ENCODE data around the gene USP38. TPM values are rescaled to one million over a fixed set of nuclear protein-coding genes. Genes with fewer than 3 reads are reported as not detected.
A peak's percentile ranks its signal among the peaks of the same experiment; 100 is the strongest.
"Not testable (repeated sequence)": the region's sequence is repeated elsewhere in the genome, so short reads cannot be mapped to it uniquely, and the experiment has no call there.

The USP38 gene
- 10 to 100 TPM; 30.6 to 32.6 (median 31.7) TPM for total RNA-seq

- H3K4me1 Mint-ChIP-seq (ENCODE audit: low read depth): peaks cover 43% of the 10 kb centered on the region
These were observed at the start of gene USP38 for GRCh38 chr4:143184503-143185252. Gene USP38, plus strand, starts transcription at chr4:143184917. Its CDS starts 534 bp downstream, at chr4:143185451.

GRCh38 chr4:143135358-143135757 is 49.4 kb upstream of the USP38 start:
- ATAC-seq (no peak), DNase-seq (no peak)
- H3K9me3 Mint-ChIP-seq: no peaks in the 10 kb centered on the region
- H3K4me3 Mint-ChIP-seq: no peak overlapping the region
- no peaks in the 10 kb centered on the region for H3K36me3 Mint-ChIP-seq (ENCODE audit: insufficient read depth)
- peaks cover 2% of the 10 kb centered on the region for H3K27me3 Mint-ChIP-seq (ENCODE audit: low read depth)
- H3K4me1 Mint-ChIP-seq (ENCODE audit: low read depth): no peaks in the 10 kb centered on the region

More at GRCh38 chr4:143184503-143185252, at the start of gene USP38:
- peak; percentile 91 for ATAC-seq
- DNase-seq: peak; percentile 83
- H3K9me3 Mint-ChIP-seq: no peaks in the 10 kb centered on the region
- H3K4me3 Mint-ChIP-seq: peak within 1 kb of the TSS; percentile 86
- no peaks in the 10 kb centered on the region for H3K27me3 Mint-ChIP-seq (ENCODE audit: low read depth)
- peaks cover 22% of the 10 kb centered on the region for H3K36me3 Mint-ChIP-seq (ENCODE audit: insufficient read depth)

- H3K9me3 Mint-ChIP-seq: peaks cover 19% of the 10 kb centered on the region
- DNase-seq: no peak
- ATAC-seq: no peak
- no peaks in the 10 kb centered on the region for H3K4me1 Mint-ChIP-seq (ENCODE audit: low read depth)
- peaks cover 2% of the 10 kb centered on the region for H3K36me3 Mint-ChIP-seq (ENCODE audit: insufficient read depth)
- no peak overlapping the region for H3K4me3 Mint-ChIP-seq
- peaks cover 7% of the 10 kb centered on the region for H3K27me3 Mint-ChIP-seq (ENCODE audit: low read depth)
These were observed 44.0 kb upstream of the USP38 start for GRCh38 chr4:143140696-143141095.

DNA sequence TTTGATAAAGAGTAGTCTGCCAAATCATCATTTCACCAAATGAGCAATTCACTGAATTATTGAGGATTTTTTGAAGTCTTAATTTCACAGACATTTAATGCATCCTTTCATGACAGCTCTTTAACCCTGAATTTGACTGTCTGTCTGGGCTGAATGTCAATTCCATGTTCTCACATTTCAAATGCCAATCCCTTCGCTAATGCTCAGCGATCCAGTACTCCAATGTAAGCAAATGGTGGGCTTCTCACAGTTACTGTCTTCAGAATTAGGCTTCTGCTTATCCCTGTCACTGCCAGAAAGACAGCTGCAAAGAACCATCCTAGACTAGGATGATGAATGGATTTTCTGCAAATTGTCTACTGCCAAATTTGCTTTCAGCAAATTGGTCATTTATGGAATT is 36.2 kb upstream of the USP38 start:
- Mint-ChIP-seq H3K36me3 (ENCODE audit: insufficient read depth) (no peaks in the 10 kb centered on the region), H3K4me1 (ENCODE audit: low read depth) (no peaks in the 10 kb centered on the region), H3K27me3 (ENCODE audit: low read depth) (no peaks in the 10 kb centered on the region), H3K9me3 (peaks cover 51% of the 10 kb centered on the region), H3K4me3 (no peak overlapping the region)
- ATAC-seq: no peak
- DNase-seq: no peak

- Mint-ChIP-seq H3K27me3 (ENCODE audit: low read depth) (no peaks in the 10 kb centered on the region), H3K9me3 (peaks cover 57% of the 10 kb centered on the region), H3K4me3 (no peak overlapping the region), H3K36me3 (ENCODE audit: insufficient read depth) (peaks cover 9% of the 10 kb centered on the region), H3K4me1 (ENCODE audit: low read depth) (no peaks in the 10 kb centered on the region)
- no peak for ATAC-seq
- no peak for DNase-seq
These were observed 27.9 kb upstream of the USP38 start for GRCh38 chr4:143156853-143157252.

- H3K9me3 Mint-ChIP-seq: peaks cover 4% of the 10 kb centered on the region
These were observed 21.1 kb upstream of the USP38 start for GRCh38 chr4:143163614-143164013.

DNA sequence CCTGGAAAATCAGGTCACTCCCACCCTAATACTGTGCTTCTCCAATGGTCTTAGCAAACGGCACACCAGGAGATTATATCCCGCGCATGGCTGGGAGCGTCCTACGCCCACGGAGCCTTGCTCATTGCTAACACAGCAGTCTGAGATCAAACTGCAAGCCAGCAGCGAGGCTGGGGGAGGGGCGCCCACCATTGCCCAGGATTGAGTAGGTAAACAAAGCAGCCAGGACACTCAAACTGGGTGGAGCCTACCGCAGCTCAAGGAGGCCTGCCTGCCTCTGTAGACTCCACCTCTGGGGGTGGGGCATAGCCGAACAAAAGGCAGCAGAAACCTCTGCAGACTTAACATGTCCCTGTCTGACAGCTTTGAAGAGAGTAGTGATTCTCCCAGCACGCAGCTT is 18.0 kb upstream of the USP38 start:
- not testable (repeated sequence) for H3K4me3 Mint-ChIP-seq; DNase-seq; ATAC-seq; H3K27me3 Mint-ChIP-seq (ENCODE audit: low read depth); H3K36me3 Mint-ChIP-seq (ENCODE audit: insufficient read depth); H3K4me1 Mint-ChIP-seq (ENCODE audit: low read depth); H3K9me3 Mint-ChIP-seq

More at GRCh38 chr4:143163614-143164013, 21.1 kb upstream of the USP38 start:
- Mint-ChIP-seq H3K27me3 (ENCODE audit: low read depth) (no peaks in the 10 kb centered on the region), H3K4me1 (ENCODE audit: low read depth) (no peaks in the 10 kb centered on the region), H3K36me3 (ENCODE audit: insufficient read depth) (peaks cover 4% of the 10 kb centered on the region), H3K4me3 (no peak overlapping the region)
- no peak for DNase-seq
- ATAC-seq: no peak

DNA sequence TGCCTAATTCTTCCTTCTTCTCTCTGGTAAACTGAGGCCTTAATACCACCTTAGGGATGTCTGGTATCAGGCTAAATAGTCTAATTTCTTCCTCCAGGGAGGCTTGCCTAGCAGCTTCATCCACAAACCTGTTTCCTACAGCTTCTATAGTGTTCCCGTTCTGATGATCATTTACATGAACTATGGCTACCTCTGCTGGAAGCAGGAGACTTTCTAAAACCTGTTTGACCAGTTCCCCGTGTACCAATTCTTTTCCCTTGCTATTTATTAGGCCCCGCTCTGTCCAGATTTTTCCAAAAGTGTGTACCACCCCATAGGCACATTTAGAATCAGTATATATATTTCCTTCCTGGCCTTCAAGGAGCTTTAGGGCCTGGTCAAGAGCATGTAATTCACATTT is 5.8 kb upstream of the USP38 start:
- Mint-ChIP-seq H3K4me3 (no peak overlapping the region), H3K27me3 (ENCODE audit: low read depth) (no peaks in the 10 kb centered on the region), H3K4me1 (ENCODE audit: low read depth) (peaks cover 16% of the 10 kb centered on the region), H3K9me3 (peaks cover 20% of the 10 kb centered on the region), H3K36me3 (ENCODE audit: insufficient read depth) (peaks cover 6% of the 10 kb centered on the region)
- ATAC-seq: no peak
- no peak for DNase-seq

DNA sequence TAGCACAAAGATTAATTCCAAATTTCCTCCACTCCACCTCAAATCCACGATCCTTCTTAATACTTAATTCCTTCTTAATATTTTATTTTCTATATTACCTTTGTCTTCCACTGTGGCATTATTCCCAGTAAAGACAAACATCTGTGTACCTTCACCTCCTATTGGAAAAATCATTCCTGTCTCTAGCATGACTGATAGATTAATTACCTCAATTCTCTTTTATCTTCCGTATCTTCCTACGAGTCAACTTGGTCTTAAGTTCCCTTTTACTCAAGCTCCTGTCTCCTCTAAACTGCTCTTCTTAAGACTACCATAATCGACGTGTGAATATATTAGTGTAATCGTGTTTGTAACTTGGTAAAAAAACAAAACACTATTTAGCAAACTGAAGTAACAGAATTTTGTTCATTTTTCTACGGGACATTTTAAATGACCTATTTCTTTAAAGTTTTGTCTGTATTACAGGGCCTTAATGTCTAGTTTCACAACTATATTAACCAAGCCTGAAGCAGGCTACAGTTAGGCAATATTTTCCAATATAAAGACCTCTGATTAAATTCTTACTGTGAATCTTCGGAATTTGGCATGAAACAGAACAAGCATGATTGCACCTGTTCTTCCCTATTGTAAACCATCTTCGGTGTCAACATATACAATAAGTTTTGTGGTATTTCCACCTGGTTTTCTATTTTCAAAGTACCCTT is 1.1 kb upstream of the USP38 start:
- Mint-ChIP-seq H3K4me1 (ENCODE audit: low read depth) (peaks cover 34% of the 10 kb centered on the region), H3K36me3 (ENCODE audit: insufficient read depth) (peaks cover 13% of the 10 kb centered on the region), H3K4me3 (peak overlapping the region; percentile 86), H3K27me3 (ENCODE audit: low read depth) (no peaks in the 10 kb centered on the region), H3K9me3 (peaks cover 2% of the 10 kb centered on the region)
- DNase-seq (no peak), ATAC-seq (no peak)

GRCh38 chr4:143184217-143184502 is 557 bp upstream of the USP38 start:
- Mint-ChIP-seq H3K27me3 (ENCODE audit: low read depth) (no peaks in the 10 kb centered on the region), H3K9me3 (no peaks in the 10 kb centered on the region), H3K36me3 (ENCODE audit: insufficient read depth) (peaks cover 17% of the 10 kb centered on the region), H3K4me1 (ENCODE audit: low read depth) (peaks cover 38% of the 10 kb centered on the region), H3K4me3 (peak overlapping the region; percentile 86)
- ATAC-seq (peak; percentile 21 to 27), DNase-seq (no peak)

DNA sequence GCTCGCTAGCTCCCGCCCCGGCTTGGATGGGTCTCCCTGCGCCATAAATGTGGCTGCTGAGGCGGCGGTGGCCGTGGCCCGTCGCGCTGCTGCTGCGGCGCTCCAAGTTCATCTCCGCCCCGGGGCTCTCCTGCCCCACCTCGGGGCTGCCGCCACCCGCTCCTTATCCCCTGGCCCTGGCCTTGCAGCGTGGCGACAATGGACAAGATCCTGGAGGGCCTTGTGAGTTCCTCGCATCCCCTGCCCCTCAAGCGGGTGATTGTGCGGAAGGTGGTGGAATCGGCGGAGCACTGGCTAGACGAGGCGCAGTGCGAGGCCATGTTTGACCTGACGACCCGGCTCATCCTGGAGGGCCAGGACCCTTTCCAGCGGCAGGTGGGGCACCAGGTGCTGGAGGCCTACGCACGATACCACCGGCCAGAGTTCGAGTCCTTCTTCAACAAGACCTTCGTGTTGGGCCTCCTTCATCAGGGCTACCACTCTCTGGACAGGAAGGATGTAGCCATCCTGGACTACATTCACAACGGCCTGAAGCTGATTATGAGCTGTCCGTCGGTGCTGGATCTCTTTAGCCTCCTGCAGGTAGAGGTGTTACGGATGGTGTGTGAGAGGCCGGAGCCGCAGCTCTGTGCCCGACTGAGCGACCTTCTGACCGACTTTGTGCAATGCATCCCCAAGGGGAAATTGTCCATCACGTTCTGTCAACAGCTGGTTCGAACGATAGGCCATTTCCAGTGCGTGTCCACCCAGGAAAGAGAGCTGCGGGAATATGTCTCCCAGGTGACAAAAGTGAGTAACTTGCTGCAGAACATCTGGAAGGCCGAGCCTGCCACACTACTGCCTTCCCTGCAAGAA is 763 bp downstream of the USP38 start:
- ATAC-seq (peak; percentile 5), DNase-seq (no peak)
- Mint-ChIP-seq H3K36me3 (ENCODE audit: insufficient read depth) (peaks cover 28% of the 10 kb centered on the region), H3K4me3 (peak overlapping the region; percentile 86), H3K4me1 (ENCODE audit: low read depth) (peaks cover 51% of the 10 kb centered on the region), H3K27me3 (ENCODE audit: low read depth) (no peaks in the 10 kb centered on the region), H3K9me3 (no peaks in the 10 kb centered on the region)

- H3K27me3 Mint-ChIP-seq (ENCODE audit: low read depth): no peaks in the 10 kb centered on the region
- peaks cover 33% of the 10 kb centered on the region for H3K36me3 Mint-ChIP-seq (ENCODE audit: insufficient read depth)
- no peak for ATAC-seq
These were observed 1.5 kb downstream of the USP38 start for GRCh38 chr4:143186212-143186611.

DNA sequence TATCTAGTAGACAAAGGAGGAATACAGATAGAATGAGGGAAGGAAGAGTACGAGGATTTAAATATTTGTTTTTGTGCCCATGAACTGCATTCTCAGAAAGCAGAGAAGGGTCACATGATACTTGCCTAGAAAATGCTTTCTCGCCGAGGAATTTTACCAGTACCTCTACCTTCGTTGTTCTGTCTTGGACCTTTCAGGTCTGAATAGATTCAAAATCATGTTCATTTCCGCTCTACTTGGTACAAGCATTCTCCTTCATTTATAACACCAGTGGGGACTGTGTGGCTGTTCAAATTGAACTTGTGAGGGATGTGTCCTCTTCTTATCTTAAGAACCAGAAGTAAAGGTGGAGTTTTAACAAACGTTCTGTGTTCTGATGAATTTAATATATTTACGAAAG is 1.9 kb downstream of the USP38 start:
- DNase-seq (no peak), ATAC-seq (no peak)
- peak overlapping the region; percentile 86 for H3K4me3 Mint-ChIP-seq
- peaks cover 54% of the 10 kb centered on the region for H3K4me1 Mint-ChIP-seq (ENCODE audit: low read depth)
- H3K36me3 Mint-ChIP-seq (ENCODE audit: insufficient read depth): peaks cover 34% of the 10 kb centered on the region
- no peaks in the 10 kb centered on the region for H3K27me3 Mint-ChIP-seq (ENCODE audit: low read depth)
- no peaks in the 10 kb centered on the region for H3K9me3 Mint-ChIP-seq

More at GRCh38 chr4:143186212-143186611, 1.5 kb downstream of the USP38 start:
- Mint-ChIP-seq H3K9me3 (no peaks in the 10 kb centered on the region), H3K4me1 (ENCODE audit: low read depth) (peaks cover 57% of the 10 kb centered on the region), H3K4me3 (peak overlapping the region; percentile 86)
- no peak for DNase-seq
